Hepatocyte (in vitro differentiated cells): ENCODE results near the gene PYCR2.

ENCODE experiments used
- EZH2 ChIP-seq: fragments of 200-600 bp; sonication (generic); IDR thresholded peaks from 2 replicates; pipeline ENCODE4 v1.6.1; 2016; ENCODE audit warnings: antibody characterized with exemption, mild to moderate bottlenecking, borderline replicate concordance
- EZH2phosphoT487 ChIP-seq: fragments of 200-600 bp; sonication (generic); IDR thresholded peaks from one replicate; pipeline ENCODE4 v1.6.1; 2018; ENCODE audit warnings: antibody characterized with exemption, mild to moderate bottlenecking, low read depth, moderate library complexity; ENCODE audit not compliant: unreplicated experiment, severe bottlenecking
- TF ChIP-seq, protein P1 (sequence below): fragments of 200-600 bp; sonication (generic); IDR thresholded peaks from 2 replicates; pipeline ENCODE4 v1.5.1; 2016; ENCODE audit warnings: antibody characterized with exemption, mild to moderate bottlenecking; ENCODE audit not compliant: poor library complexity

DNA sequence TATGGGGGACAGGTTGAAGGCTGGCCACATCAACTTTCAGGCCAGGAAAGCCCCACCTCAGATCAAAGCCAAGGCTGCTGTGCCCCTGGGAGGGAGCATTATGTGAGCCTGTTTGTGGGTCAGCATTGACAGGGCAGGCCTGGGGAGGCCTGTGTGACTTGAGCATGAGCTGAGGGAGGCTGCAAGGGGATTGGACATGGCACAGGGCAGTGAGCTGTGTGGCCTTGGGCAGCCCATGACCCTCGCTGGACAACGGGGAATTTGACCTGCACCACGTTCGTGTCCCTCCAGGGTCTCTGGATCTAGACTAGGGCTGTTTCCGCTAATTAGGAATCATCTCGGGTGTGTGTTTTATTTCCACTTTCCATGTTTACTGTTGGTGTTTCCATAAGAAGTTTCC, 17.6 kb downstream of the PYCR2 start:
- TF ChIP-seq, protein P1, sequence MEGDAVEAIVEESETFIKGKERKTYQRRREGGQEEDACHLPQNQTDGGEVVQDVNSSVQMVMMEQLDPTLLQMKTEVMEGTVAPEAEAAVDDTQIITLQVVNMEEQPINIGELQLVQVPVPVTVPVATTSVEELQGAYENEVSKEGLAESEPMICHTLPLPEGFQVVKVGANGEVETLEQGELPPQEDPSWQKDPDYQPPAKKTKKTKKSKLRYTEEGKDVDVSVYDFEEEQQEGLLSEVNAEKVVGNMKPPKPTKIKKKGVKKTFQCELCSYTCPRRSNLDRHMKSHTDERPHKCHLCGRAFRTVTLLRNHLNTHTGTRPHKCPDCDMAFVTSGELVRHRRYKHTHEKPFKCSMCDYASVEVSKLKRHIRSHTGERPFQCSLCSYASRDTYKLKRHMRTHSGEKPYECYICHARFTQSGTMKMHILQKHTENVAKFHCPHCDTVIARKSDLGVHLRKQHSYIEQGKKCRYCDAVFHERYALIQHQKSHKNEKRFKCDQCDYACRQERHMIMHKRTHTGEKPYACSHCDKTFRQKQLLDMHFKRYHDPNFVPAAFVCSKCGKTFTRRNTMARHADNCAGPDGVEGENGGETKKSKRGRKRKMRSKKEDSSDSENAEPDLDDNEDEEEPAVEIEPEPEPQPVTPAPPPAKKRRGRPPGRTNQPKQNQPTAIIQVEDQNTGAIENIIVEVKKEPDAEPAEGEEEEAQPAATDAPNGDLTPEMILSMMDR = no peak
- TF ChIP-seq EZH2 = no peak
- TF ChIP-seq EZH2phosphoT487 = no peak
